HUDEP-2 (cell line): Measurements from ENCODE around the gene LEPR.
A peak's percentile ranks its signal among the peaks of the same experiment; 100 is the strongest.
"Not testable (repeated sequence)": the region's sequence is repeated elsewhere in the genome, so short reads cannot be mapped to it uniquely, and the experiment has no call there.

ENCODE experiments used
- DNase-seq, 76 experiments: peaks; one replicate each; lab custom pipeline; 2025; ENCODE audit not compliant: unreplicated experiment in 76 of 76; lab: John Stamatoyannopoulos, UW

LEPR gene

DNA sequence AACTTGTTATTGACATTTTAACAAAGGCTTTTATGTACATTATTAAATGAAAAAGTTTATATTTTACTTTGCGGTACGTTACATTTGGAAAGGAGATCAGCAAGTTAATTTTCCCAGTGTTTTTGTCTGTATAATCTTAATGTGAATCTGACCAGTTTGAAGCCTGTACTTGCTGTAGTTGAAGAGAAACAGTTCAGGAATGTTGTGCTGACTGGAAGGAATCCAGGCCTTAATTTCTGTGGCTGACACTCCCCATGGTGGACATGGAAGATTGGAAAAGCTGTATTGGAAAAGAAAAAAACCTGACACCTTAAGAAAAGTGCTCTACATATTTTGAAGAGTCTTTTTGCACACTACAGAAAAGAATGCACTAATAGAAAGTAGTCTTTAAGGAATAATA, 15.5 kb downstream of the LEPR start:
- DNase-seq, result no peak

DNA sequence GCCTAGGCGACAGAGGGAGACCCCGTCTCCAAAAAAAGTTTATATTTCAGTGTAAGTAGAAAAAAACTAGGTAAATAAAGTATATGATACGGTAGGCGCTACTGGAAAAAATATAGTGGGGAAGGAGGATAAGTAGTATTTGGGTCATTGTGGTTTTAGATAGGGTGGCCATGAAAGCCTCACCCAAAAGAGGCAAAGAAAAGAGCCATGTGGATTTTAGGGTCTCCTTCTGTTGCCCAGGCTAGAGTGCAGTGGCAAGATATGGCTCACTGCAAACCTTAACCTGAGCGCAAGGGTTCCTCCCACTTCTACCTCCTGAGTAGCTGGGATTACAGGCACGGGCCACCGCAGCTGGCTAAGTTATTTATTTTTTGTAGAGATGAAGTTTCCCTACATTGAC, 17.1 kb downstream of the LEPR start:
- no peak for DNase-seq

DNA sequence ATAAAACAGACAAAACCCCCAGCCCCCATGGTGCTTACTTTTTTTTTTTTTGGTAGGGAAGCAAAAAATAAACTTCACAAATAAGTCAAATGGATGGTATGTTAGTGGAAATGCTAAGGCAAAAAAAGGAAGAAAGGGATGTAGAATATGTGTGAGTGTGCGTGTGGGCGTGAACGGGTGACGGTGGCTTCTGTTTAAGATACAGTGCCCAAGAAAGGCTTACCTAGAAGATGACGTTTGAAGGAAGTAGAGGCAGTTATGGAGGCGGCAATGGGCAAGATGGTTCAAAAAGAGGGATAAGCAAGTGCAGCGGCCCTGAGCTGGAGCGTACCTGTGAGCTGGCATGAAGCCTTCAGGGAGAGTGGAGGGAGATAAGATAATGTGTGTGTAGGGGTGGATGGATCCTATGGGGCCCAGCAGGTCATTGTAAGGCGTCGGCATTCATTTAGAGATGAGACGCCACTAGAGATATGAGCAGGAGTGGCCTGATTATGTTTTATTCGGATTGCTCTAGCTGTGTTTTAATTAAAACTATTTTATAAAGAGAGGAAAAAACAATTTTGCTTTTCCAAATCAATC, 19.9 kb downstream of the LEPR start:
- DNase-seq, result no peak

DNA sequence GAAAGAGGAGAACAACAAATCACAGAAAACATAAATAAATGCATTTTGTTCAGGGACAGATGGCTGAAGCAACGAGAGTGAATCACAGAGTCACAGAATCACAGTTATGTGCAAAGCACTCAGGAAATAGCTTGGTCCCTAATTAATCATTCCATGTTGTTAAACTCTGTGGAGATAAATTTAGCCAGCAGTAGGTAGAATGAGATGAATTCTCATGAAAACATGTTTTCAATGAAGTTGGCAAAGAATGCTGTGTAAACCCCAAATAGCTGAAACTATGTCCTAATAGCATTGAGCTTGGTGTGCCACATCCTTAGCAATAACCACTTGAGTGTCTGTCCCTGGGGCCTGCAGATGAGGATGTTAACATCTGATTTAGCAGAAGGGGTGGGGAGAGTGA, 20.4 kb downstream of the LEPR start:
- no peak for DNase-seq

DNA sequence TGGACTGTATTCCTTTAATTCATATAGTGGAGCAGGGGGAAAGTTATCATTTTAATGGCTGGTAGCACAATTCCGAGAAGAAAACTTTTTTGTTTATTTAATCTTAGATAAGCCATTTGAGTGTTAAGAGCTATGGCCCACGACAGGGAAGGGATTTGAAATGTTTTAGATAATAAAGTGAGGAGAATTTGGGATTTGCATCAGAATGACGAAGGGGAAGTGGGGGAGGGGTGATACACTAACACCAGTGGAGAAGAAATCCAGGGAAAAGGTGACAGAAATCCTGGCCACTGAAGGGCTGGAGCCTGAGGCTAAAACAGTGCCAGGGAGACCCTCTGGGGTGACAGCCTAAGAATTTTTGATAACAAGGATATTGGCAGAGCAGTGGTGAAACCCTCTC, 21.0 kb downstream of the LEPR start:
- no peak for DNase-seq

DNA sequence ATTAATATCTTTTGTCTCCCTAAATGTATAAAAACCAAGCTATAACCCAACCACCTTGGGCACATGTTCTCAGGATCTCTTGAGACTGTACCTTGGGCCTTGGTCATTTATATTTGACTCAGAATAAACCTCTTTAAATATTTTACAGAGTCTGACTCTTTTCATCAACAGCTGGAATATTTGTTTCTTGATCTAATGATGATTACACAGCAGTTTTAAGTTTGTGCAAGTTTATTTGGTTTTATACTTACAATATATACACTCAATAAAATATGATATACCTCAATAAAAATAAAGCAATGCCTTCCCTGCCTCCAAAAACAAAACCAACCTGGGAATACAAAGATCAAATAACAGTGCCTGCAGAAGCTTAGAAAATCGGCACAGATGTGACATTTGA, 22.0 kb downstream of the LEPR start:
- DNase-seq, result no peak

DNA sequence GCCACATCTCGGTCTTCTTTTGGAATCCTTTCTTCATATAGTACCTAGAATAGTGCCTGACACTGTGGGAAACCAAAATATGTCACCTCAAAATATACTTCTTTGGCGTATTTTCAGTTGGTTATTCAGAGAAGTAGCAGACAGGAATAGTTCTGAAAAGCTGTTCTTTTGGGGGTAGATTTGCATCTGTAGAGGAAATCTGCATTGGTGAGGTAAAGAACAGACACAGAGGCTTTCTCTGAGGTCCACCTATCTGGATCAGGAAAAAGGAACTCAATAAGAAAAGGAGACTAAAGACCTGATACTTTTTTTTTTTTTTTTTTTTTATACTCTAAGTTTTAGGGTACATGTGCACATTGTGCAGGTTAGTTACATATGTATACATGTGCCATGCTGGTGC, 23.2 kb downstream of the LEPR start:
- no peak for DNase-seq

DNA sequence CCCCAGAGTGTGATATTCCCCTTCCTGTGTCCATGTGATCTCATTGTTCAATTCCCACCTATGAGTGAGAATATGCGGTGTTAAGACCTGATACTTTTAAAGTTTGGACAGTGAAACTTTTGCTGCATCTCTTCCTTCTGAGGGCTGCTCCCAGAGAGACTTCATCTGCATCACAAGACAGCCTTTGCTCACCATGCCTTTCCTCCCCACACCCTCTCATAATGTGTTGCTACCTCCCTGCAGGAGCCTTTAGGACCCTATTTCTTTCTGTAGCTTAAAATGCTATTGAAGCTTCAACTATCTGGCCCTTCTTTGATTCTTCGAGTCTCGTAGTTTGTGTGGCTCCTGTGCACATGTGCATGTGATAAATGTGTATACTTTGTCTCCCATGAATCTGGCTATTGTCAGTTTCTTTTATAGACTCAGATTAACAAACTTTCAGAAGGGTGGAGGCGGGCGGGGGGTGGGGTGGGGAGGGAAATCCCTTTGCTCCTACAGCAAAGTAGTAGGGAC, 23.7 kb downstream of the LEPR start:
- DNase-seq, result no peak

DNA sequence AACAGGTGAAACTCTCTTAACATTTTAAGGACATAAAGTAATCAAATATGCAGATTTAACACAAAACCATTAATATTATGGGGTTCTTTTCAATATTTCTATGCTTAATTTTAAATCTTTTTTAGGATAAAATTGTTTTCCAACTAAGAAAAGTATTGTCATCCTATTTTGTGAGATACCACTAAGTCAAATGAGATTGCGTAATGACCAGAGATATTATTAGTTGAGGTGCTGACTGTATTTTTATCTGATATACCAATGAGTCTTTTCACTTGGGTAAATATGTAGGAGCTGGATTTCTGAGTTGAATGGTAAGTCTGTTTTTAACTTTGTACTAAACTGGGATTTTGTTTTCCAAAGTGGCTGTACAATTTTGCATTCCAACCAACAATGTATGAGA, 25.4 kb downstream of the LEPR start:
- DNase-seq, result no peak

DNA sequence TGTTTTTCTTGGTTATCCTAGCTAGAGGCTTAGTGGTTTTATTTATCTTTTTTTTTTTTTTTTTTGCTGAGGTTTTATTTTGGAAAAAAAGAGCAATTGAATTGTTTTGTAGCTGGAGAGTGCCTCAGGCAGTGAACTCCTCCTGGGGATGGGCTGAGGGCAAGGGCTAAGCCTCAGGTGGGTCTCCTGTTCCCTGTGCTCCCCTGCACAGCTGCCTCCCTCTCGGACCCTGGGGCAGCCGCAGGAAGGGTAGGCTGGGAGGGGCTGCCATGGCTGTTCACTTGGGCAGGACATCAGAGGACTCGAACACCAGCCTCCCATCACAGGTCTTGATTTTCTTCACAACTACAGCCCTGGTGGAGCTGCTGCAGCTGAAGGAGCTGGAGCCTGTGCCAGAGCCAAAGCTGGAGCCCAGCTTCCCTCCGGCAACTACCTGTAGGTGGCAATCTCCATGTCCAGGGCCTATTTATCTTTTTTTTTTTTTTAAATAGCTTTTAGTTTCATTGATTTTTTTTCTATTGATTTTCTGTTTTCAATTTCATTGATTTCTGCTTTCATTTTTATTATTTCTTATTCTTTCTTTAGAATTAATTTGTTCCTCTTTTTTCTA, 28.9 kb downstream of the LEPR start:
- no peak for DNase-seq

DNA sequence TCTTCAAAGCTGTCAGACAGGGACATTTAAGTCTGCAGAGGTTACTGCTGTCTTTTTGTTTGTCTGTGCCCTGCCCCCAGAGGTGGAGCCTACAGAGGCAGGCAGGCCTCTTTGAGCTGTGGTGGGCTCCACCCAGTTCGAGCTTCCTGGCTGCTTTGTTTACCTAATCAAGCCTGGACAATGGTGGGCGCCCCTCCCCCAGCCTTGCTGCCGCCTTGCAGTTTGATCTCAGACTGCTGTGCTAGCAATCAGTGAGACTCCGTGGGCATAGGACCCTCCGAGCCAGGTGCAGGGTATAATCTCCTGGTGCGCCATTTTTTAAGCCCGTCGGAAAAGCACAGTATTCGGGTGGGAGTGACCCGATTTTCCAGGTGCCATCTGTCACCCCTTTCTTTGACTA, 35.2 kb downstream of the LEPR start:
- DNase-seq, result not testable (repeated sequence)

DNA sequence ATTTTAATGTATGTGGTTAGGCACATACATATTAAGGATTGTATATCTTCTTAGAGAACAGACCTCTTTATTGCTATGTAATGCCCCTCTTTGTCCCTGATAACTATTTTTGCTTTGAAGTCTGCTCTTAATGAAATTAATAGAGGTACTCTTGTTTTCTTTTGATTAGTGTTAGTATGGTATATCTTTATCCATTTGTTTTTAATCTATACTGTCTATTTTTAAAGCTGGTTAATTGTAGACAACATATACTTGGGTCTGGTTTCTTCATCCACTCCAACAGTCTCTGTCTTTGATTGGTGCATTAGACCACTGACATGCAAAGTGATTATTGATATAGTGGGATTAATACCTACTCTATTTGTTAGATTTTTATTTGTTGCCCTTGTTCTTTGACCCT, 36.0 kb downstream of the LEPR start:
- no peak for DNase-seq

DNA sequence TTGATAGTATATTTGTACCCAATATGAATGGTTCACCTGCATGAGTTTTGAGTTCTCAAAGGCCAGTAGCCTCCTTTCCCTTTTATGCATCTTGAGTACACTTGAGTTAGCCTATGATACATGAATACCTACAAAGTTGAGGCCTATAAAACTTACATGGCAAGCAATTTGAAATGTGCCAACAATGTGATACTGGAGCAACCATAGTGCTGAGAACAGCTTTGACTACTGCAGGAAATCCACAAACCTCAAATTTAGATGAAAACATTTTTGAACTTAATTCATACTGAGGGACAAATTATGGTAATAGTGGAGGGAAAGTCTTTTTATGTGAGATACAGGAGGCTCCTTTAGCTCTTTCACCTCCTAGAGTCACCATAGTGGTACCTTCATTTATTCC, 37.4 kb downstream of the LEPR start:
- DNase-seq, result no peak

DNA sequence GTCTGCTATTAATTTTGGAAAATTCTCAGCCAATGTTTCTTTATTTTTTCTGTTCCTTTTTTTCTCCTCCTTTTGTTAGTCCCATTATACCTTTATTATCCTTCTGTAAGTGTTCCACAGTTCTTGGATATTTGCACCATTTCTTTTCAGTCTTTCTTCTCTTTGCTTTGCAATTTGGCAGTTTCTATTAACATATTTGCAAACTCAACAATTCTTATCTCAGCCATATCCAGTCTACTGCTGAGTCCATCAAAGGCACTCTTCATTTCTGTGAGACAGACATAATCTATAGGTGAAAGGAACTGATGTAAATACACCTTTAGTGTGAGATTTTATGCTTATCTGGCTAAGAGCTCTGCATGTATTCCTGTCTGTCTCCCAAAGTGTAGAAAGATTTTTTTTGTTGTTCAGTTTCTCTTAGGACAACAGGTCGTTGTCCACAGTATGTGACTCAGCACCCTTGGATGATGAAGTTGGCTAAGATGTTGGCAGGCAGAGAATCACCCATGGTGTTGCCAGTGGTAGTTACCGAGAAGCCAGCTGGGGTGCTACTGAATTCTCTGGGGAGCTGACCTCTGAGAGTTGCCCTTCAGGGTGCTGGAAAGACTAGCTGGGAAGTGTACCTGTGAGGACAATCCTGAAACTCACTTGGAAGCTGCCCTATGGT, 38.4 kb downstream of the LEPR start:
- no peak for DNase-seq

DNA sequence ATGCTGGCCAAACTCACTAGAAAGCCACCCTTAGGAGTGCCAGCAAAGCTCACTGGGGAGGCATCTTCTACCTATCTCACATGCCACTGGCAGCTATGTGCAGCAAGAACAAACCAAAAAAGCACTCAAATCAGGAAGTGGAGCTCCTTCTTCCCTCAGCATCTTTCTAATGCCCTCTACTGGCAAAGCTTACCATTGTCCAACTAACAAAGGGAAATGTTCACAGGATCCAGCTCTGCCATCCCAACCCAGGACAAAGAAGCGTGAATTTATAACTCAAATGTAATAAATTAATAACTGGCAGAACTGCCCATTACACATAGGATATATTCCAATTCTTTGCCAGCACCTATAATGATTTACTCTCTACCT, 38.9 kb downstream of the LEPR start:
- DNase-seq, result peak in 17 of 76 experiments; percentile 9 to 54 (median 32)

DNA sequence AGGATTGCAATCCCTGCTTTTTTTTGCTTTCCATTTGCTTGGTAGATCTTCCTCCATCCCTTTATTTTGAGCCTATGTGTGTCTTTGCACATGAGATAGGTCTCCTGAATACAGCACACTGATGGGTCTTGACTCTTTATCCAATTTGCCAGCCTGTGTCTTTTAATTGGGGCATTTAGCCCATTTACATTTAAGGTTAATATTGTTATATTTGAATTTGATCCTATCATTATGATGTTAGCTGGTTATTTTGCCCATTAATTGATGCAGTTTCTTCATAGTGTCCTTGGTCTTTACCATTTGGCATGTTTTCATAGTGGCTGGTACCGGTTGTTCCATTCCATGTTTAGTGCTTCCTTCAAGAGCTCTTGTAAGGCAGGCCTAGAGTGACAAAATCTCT, 45.4 kb downstream of the LEPR start:
- not testable (repeated sequence) for DNase-seq

DNA sequence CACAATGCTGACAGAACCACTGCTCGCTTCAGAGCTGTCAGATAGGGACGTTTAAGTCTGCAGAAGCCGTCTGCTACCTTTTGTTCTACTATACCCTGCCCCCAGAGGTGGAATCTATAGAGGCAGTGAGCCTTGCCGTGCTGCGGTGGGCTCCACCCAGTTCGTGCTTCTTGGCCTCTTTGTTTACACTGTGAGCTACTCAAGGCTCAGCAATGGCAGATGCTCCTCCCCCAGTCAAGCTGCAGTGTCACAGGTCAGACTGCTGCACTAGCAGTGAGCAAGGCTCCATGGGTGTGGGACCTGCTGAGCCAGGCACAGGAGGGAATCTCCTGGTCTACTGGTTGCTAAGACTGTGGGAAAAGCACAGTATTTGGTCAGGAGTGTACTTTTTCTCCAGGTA, 47.1 kb downstream of the LEPR start:
- peak in 15 of 76 experiments; percentile 12 to 88 (median 64) for DNase-seq

DNA sequence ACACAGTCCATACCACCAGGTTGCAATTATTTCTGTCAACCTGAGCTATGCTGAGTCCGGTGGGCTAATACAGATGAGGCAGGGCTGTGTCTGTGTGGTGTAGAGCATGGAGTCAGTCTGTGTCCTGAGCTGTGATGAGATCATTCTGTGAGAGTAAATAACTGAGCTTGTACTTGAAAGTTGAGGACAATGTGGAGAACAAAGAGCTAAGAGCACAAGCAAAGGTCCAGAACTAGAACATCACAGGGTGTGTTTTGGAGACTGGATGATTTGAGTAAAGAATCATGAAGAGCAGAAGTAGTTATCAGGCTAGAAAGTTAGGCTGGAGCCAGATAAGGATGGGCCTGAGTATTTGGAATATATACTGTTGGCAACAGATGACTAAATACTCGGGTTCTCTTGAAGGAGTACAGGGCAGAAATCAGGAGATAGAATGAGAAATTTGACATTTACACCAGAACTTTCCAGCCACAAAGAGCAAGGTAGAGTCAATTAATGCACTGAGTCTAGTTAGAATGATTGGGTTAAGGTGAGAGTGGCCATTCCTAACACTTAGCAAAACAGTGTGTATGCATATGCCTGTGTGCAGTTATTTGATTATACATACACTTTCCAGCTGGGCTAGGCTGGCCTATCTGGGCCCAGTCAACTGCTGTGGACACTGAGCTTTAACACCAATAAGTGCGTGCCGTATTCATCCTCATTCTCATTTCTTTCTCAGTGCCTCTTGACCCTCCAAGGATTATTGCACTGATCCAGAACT, 48.8 kb downstream of the LEPR start:
- DNase-seq, result peak in 42 of 76 experiments; percentile 13 to 83 (median 48)

DNA sequence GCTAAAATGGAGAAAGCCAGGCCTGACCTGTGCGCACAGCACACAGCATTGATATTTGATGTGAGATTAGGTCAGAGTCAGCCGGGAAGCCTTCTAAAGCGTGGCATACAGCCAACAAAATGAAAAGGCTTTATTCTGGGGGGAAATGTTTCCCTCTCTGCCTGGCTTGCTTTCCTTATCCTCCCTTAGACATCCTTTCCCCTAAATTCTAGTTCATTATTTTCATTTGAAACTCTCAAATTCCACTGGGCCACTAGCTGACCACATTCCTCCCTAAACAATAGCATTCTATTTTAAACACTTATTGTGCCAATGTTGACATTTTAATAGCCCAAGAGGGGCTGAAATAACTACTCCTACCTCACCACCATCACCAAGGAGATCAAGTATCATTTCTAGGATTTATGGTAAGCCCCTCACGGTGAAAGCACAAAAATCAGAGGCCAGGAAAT, 49.4 kb downstream of the LEPR start:
- peak in 30 of 76 experiments; percentile 5 to 58 (median 38) for DNase-seq
